Thymus (tissue), 11 donors: ENCODE data around the gene ROBO2. TPM values are rescaled to one million over a fixed set of nuclear protein-coding genes. Genes with fewer than 3 reads are reported as not detected.

Experiments used
- DNase-seq, 9 donors: peaks; one replicate each; pipeline ENCODE4 v3.0.0-alpha.2; 2013; ENCODE audit warnings: low spot score in 9 of 9, low read depth in 6 of 9, missing footprints in 1 of 9
- H3K27ac ChIP-seq, 2 donors: one replicate each; pipeline ENCODE4 v1.5.1; 2013; ENCODE audit warnings: control low read depth in 1 of 2, low read depth in 1 of 2, low read length in 1 of 2, mild to moderate bottlenecking in 1 of 2, moderate library complexity in 1 of 2
- H3K27me3 ChIP-seq, 2 donors: one replicate each; pipeline ENCODE4 v1.5.1; 2013; ENCODE audit warnings: low read length in 1 of 2; ENCODE audit not compliant: control insufficient read depth in 2 of 2, insufficient read depth in 1 of 2
- H3K36me3 ChIP-seq, 2 donors: one replicate each; pipeline ENCODE4 v1.5.1; 2013; ENCODE audit warnings: low read length in 1 of 2, mild to moderate bottlenecking in 1 of 2, moderate library complexity in 1 of 2; ENCODE audit not compliant: control insufficient read depth in 2 of 2, insufficient read depth in 2 of 2
- H3K4me1 ChIP-seq, 2 donors: one replicate each; pipeline ENCODE4 v1.5.1; 2013; ENCODE audit warnings: low read length in 2 of 2; ENCODE audit not compliant: control insufficient read depth in 2 of 2, insufficient read depth in 2 of 2
- H3K4me3 ChIP-seq, 2 donors: one replicate each; pipeline ENCODE4 v1.5.1; 2013; ENCODE audit warnings: low read length in 2 of 2, control low read depth in 1 of 2, mild to moderate bottlenecking in 1 of 2
- H3K9me3 ChIP-seq, 2 donors: one replicate each; pipeline ENCODE4 v1.5.1; 2013; ENCODE audit warnings: low read length in 1 of 2, mild to moderate bottlenecking in 1 of 2; ENCODE audit not compliant: control insufficient read depth in 2 of 2, insufficient read depth in 1 of 2
- WGBS: extraction: QIAGEN DNeasy Blood & Tissue Kit; methylation state at CpG from one replicate; pipeline ENCODE4 v1.1.7; 2013; 5-methylcytosine and 5-hydroxymethylcytosine counted together
- polyA plus RNA-seq: library from polyadenylated mRNA; stranded (reverse); fragments of 200-250 nt; gene quantifications from one replicate; pipeline ENCODE4 v1.2.3, GENCODE V29; 2013
- total RNA-seq: library from RNA; stranded (reverse); fragments of 120-200 nt; gene quantifications from one replicate; pipeline ENCODE4 v1.2.4, GENCODE V29; 2013
- donor health status: healthy.

The ROBO2 gene
- total and polyA plus RNA-seq, 2 donors = 2.6 to 9.3 TPM

DNA sequence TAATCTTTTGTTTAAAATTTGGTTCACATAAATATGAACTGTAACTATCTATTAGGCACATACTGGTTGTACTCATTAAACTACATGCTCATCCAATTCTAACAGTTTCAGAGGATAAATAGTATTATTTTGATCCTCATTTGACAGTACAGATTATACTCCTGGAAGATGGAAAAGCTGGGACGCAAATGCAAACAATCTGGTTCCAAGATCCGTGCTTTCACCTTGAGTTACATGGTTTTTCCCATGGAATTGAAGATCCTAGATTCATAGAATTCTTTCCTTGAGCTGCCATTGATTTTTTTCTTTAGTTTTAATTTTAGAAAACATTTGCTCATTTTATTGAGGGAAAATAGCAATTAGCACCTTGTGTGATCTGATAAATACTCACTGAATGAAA lies 285.8 kb downstream of the ROBO2 start:
- H3K9me3 ChIP-seq = no peaks in the 10 kb centered on the region
- WGBS = 94% methylated on average over 2 of the region's 2 CpGs
- H3K27ac ChIP-seq = no peak overlapping the region
- no peak overlapping the region for H3K4me3 ChIP-seq
- no peaks in the 10 kb centered on the region for H3K27me3 ChIP-seq
- no peaks in the 10 kb centered on the region for H3K4me1 ChIP-seq
- DNase-seq = no peak
- H3K36me3 ChIP-seq = no peaks in the 10 kb centered on the region

- no peaks in the 10 kb centered on the region for H3K36me3 ChIP-seq
- DNase-seq = no peak
- no peaks in the 10 kb centered on the region for H3K9me3 ChIP-seq
- no peaks in the 10 kb centered on the region for H3K27me3 ChIP-seq
- H3K4me1 ChIP-seq = no peaks in the 10 kb centered on the region
- WGBS = 92% methylated on average over 5 of the region's 5 CpGs
- no peak overlapping the region for H3K27ac ChIP-seq
- H3K4me3 ChIP-seq = no peak overlapping the region
Observed at GRCh38 chr3:77326586-77326985, 286.7 kb downstream of the ROBO2 start.

DNA sequence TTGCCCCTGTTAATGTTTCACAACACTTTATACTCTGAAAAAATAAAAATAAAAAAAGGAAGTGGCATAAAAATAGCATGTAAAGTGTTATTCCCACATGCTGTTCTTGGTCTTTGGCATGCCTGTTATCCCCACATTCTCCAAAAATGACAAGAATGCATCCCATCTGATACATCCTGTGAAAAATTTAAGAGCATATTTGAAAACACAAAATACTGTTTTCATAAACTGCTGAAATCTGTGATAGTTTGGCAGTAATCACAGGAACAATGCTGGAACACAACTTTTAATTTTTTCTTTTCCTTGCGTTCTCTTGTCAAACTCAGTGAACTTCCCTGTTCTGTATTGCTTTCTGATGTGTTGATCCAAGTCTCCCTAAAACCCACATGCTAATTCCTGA lies 288.8 kb downstream of the ROBO2 start:
- 66% methylated on average over 1 of the region's 1 CpG for WGBS
- no peak overlapping the region for H3K27ac ChIP-seq
- no peaks in the 10 kb centered on the region for H3K36me3 ChIP-seq
- H3K9me3 ChIP-seq = no peaks in the 10 kb centered on the region
- no peak for DNase-seq
- no peak overlapping the region for H3K4me3 ChIP-seq
- no peaks in the 10 kb centered on the region for H3K4me1 ChIP-seq
- H3K27me3 ChIP-seq = no peaks in the 10 kb centered on the region

DNA sequence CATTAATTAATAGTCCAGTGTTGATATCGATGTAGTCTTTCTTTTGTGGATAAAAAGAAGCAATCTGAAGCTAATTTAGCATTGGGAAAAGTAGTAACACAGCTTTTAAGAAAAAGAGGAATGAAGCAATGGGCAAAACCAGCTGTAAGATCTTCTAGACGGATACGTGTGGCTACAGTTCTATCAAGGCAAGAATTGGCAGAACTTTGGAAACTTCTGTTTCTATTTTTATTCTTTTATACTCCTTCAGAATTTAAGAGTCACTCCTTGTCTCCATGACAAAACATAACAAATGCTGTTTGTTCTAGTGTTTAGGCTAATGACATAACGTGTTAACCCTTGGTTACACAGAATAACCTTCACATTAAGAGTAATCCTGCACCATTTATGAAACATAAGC lies 289.2 kb downstream of the ROBO2 start:
- WGBS = 89% methylated on average over 4 of the region's 4 CpGs
- Histone ChIP-seq H3K4me1 (no peaks in the 10 kb centered on the region), H3K4me3 (no peak overlapping the region), H3K27me3 (no peaks in the 10 kb centered on the region), H3K9me3 (no peaks in the 10 kb centered on the region), H3K27ac (no peak overlapping the region), H3K36me3 (no peaks in the 10 kb centered on the region)
- DNase-seq = no peak

DNA sequence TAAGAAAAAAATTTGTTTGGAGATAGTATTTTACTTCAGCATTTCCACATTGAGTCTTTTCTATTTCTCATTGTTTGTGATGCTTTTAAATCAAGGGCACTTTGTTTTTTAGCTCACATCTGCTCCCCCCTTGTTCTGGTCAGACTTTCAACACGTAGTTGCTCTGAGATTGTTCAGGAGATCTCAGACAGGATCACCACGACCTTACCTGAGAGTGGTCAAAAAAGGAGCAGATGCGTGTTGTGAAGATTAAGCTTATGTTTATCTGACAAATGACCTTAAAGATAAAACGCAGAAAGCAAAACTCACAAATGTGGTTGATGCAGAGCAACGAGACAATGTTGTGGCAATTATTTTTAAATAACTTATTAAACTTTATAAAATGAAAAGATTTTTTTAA lies 298.3 kb downstream of the ROBO2 start:
- no peaks in the 10 kb centered on the region for H3K4me1 ChIP-seq
- no peak for DNase-seq
- H3K9me3 ChIP-seq = no peaks in the 10 kb centered on the region
- H3K4me3 ChIP-seq = no peak overlapping the region
- 90% methylated on average over 5 of the region's 5 CpGs for WGBS
- no peaks in the 10 kb centered on the region for H3K27me3 ChIP-seq
- H3K27ac ChIP-seq = no peak overlapping the region
- no peaks in the 10 kb centered on the region for H3K36me3 ChIP-seq

DNA sequence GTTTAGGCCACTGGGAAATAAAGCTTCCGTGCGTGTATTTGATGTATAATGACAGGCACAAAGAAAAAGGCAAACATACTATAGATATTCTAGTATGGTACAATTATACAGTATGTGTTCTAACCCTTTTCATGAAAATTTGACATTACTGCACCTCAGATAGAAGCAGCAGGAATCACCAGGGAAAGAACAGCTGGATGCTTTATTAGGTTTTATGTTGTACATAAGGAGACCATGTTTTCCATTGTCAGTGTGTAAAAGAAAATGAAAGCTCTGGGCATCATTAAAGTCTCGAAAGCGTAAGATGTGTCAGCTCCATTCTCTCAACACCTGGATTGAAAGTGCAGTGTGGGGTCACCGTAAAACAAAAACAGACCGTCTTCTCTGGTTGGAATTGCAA lies 302.1 kb downstream of the ROBO2 start:
- H3K9me3 ChIP-seq = no peaks in the 10 kb centered on the region
- no peak for DNase-seq
- H3K4me3 ChIP-seq = no peak overlapping the region
- no peaks in the 10 kb centered on the region for H3K36me3 ChIP-seq
- H3K4me1 ChIP-seq = no peaks in the 10 kb centered on the region
- H3K27ac ChIP-seq = no peak overlapping the region
- H3K27me3 ChIP-seq = no peaks in the 10 kb centered on the region
- WGBS = 96% methylated on average over 6 of the region's 6 CpGs

DNA sequence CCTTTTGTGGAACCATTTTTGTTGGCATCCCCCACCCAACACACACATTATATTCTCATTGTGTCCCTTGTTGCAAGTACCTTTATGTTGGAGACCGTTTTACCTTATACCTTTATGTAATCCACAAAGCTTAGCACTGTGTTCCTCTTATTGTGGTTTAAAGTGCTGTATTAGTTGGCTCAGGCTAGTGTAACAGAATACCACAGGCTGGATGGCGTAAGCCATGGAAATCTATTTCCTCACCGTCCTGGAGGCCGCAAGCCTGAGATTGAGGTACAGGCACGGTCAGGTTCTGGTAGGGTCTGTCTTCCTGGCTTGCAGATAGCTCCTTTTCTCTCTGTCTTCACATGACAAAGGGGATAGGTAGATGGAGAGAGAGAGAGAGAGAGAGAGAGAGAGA lies 302.8 kb downstream of the ROBO2 start:
- no peak for DNase-seq
- Histone ChIP-seq H3K4me3 (no peak overlapping the region), H3K27ac (no peak overlapping the region), H3K36me3 (no peaks in the 10 kb centered on the region), H3K9me3 (no peaks in the 10 kb centered on the region), H3K4me1 (no peaks in the 10 kb centered on the region), H3K27me3 (no peaks in the 10 kb centered on the region)
- WGBS = 86% methylated on average over 5 of the region's 5 CpGs

- no peak overlapping the region for H3K27ac ChIP-seq
- H3K4me1 ChIP-seq = no peaks in the 10 kb centered on the region
- no peaks in the 10 kb centered on the region for H3K27me3 ChIP-seq
- no peak for DNase-seq
- H3K4me3 ChIP-seq = no peak overlapping the region
- no peaks in the 10 kb centered on the region for H3K36me3 ChIP-seq
- no peaks in the 10 kb centered on the region for H3K9me3 ChIP-seq
- WGBS = 96% methylated on average over 2 of the region's 2 CpGs
Observed at GRCh38 chr3:77345009-77345408, 305.1 kb downstream of the ROBO2 start.

- no peak for DNase-seq
- Histone ChIP-seq H3K36me3 (no peaks in the 10 kb centered on the region), H3K27me3 (no peaks in the 10 kb centered on the region), H3K9me3 (no peaks in the 10 kb centered on the region), H3K4me1 (no peaks in the 10 kb centered on the region), H3K27ac (no peak overlapping the region), H3K4me3 (no peak overlapping the region)
- 69% methylated on average over 6 of the region's 6 CpGs for WGBS
Observed at GRCh38 chr3:77348244-77348855, 308.5 kb downstream of the ROBO2 start.

GRCh38 chr3:77354958-77355357 lies 315.1 kb downstream of the ROBO2 start:
- no peaks in the 10 kb centered on the region for H3K4me1 ChIP-seq
- no peak overlapping the region for H3K27ac ChIP-seq
- no peak for DNase-seq
- H3K27me3 ChIP-seq = no peaks in the 10 kb centered on the region
- H3K36me3 ChIP-seq = no peaks in the 10 kb centered on the region
- H3K4me3 ChIP-seq = no peak overlapping the region
- H3K9me3 ChIP-seq = no peaks in the 10 kb centered on the region
